ENCODE results near the gene LTBP3. TPM values are rescaled to one million over a fixed set of nuclear protein-coding genes. Genes with fewer than 3 reads are reported as not detected.

The LTBP3 gene
- total and polyA plus RNA-seq, 2 of the 13 experiments (the other 11 are each of a cell fraction or from before 2014, with no cell fraction given): 12.2 to 68.1 TPM

GRCh38 chr11:65575568-65576231, 17.5 kb upstream of the LTBP3 start, which contains the start of gene EHBP1L1 (continued):
- TF ChIP-seq ZNF280D (CRISPR knock-in tag; IDR thresholded peaks at IDR 0.05) (no peak), EEA1 (CRISPR knock-in tag; IDR thresholded peaks at IDR 0.05; ENCODE audit: borderline replicate concordance) (no peak), RELA (CRISPR knock-in tag; IDR thresholded peaks at IDR 0.05) (no peak), RBM22 (optimal IDR thresholded peaks at IDR 0.05; ENCODE audit: low read length) (no peak), ADNP (CRISPR knock-in tag; IDR thresholded peaks at IDR 0.05) (no peak), ZSCAN22 (CRISPR knock-in tag; IDR thresholded peaks at IDR 0.05) (no peak), ZNF280B (CRISPR knock-in tag; IDR thresholded peaks at IDR 0.05; ENCODE audit: borderline replicate concordance) (no peak), ZNF136 (CRISPR knock-in tag; IDR thresholded peaks at IDR 0.05; ENCODE audit: low read depth) (no peak), ZNF562 (CRISPR knock-in tag; IDR thresholded peaks at IDR 0.05; ENCODE audit: borderline replicate concordance) (no peak), DZIP1 (CRISPR knock-in tag; IDR thresholded peaks at IDR 0.05) (no peak), ZKSCAN1 (IDR thresholded peaks at IDR 0.05; ENCODE audit: low read length) (no peak), REL (CRISPR knock-in tag; conservative IDR thresholded peaks at IDR 0.05) (no peak), PCBP2 (optimal IDR thresholded peaks at IDR 0.05; ENCODE audit: low read depth, low read length, poor library complexity, severe bottlenecking) (no peak), ZNF660 (CRISPR knock-in tag; IDR thresholded peaks at IDR 0.05; ENCODE audit: borderline replicate concordance, low read depth) (no peak), AGO1 (IDR thresholded peaks at IDR 0.05; ENCODE audit: low read depth, low read length, poor library complexity, severe bottlenecking) (peak; percentile 89), ZBTB10 (CRISPR knock-in tag; IDR thresholded peaks at IDR 0.05; ENCODE audit: borderline replicate concordance) (no peak), HNF4A (CRISPR knock-in tag; IDR thresholded peaks at IDR 0.05) (no peak), MXI1 (IDR thresholded peaks at IDR 0.05; ENCODE audit: borderline replicate concordance, low read depth, low read length) (peak; percentile 38; the same call in 1 of the 3 replicates), GZF1 (CRISPR knock-in tag; IDR thresholded peaks at IDR 0.05) (0 out of 2 replicates have a peak, but pooled peaks have one; percentile 42)
